HG03060 (cell line): ENCODE results near the gene ARFGAP3.
"Not testable (repeated sequence)": the region's sequence is repeated elsewhere in the genome, so short reads cannot be mapped to it uniquely, and the experiment has no call there.

Source experiments
- ATAC-seq: cut with Tn5 transposase; IDR thresholded peaks from one replicate; pipeline ENCODE4 v1.9.1; 2021; ENCODE audit warnings: low read depth, moderate number of reproducible peaks; ENCODE audit not compliant: unreplicated experiment

The ARFGAP3 gene

GRCh38 chr22:42772647-42773046 is 84.4 kb downstream of the ARFGAP3 start:
- ATAC-seq: no peak

- no peak for ATAC-seq
Observed at GRCh38 chr22:42770941-42771647, 86.0 kb downstream of the ARFGAP3 start.

- ATAC-seq: no peak
Observed at GRCh38 chr22:42770448-42770726, 86.7 kb downstream of the ARFGAP3 start.

GRCh38 chr22:42769574-42770447 is 87.3 kb downstream of the ARFGAP3 start:
- ATAC-seq: no peak

- ATAC-seq: no peak
Observed at GRCh38 chr22:42769238-42769573, 87.9 kb downstream of the ARFGAP3 start.

- no peak for ATAC-seq
Observed at GRCh38 chr22:42768385-42769035, 88.6 kb downstream of the ARFGAP3 start.

GRCh38 chr22:42766860-42767259 is 90.2 kb downstream of the ARFGAP3 start:
- ATAC-seq: no peak

- no peak for ATAC-seq
Observed at GRCh38 chr22:42764895-42765363, 92.1 kb downstream of the ARFGAP3 start.

- ATAC-seq: no peak
Observed at GRCh38 chr22:42763965-42764480, 93.0 kb downstream of the ARFGAP3 start.

- ATAC-seq: no peak
Observed at GRCh38 chr22:42760806-42761565, 96.1 kb downstream of the ARFGAP3 start.

- no peak for ATAC-seq
Observed at GRCh38 chr22:42758931-42759629, 98.0 kb downstream of the ARFGAP3 start.

GRCh38 chr22:42755553-42755952 is 101.5 kb downstream of the ARFGAP3 start:
- not testable (repeated sequence) for ATAC-seq

GRCh38 chr22:42755121-42755520 is 102.0 kb downstream of the ARFGAP3 start:
- not testable (repeated sequence) for ATAC-seq

- ATAC-seq: no peak
Observed at GRCh38 chr22:42754658-42755057, 102.4 kb downstream of the ARFGAP3 start.

- ATAC-seq: no peak
Observed at GRCh38 chr22:42752912-42753311, 104.2 kb downstream of the ARFGAP3 start.

GRCh38 chr22:42752230-42752746 is 104.8 kb downstream of the ARFGAP3 start:
- ATAC-seq: no peak

GRCh38 chr22:42750421-42750820 is 106.7 kb downstream of the ARFGAP3 start:
- not testable (repeated sequence) for ATAC-seq

- ATAC-seq: no peak
Observed at GRCh38 chr22:42747701-42748513, 109.2 kb downstream of the ARFGAP3 start.
